HPDE6-E6E7 (cell line): ENCODE results near the gene DENND5B.

Experiments used
- DNase-seq: peaks from one replicate; pipeline ENCODE4 v3.0.0; 2011; ENCODE audit warnings: missing footprints; ENCODE audit errors: extremely low spot score

Gene DENND5B

DNA sequence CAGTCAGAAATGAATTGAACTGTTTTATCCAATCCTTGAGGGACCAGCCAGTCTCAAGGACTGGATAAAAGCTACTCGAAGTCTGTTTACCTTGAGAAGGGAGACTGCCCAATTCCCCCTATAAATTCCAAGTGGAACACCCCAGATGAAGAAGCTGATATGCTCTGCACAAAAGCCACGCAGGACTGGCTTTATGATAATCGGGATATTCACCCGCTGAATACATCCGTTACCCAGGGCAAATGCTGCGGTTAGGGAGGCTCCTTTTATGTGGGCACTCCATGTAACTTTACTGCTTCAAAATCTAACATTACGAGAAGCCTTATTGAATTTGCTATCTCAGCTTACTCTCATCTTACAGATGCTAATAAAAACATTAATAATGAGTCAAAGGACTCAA lies 119.1 kb downstream of the DENND5B start:
- DNase-seq = no peak

DNA sequence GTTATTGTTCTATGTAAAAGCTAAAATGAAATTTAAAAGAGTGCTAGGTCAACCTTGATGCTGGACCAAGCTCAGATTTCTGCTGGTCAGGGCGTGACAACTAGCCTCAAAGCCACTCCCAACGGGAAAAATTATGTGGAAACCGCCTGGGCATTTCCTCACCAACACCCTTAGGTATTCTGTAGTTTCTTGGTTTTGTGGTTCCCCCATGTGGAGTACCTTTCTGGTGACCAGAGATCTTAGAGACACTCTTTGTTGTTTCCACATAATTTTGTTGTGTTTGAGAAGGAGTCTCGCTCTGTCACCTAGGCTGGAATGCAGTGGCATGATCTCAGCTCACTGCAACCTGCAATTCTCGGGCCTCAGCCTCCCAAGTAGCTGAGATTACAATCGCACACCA lies 119.9 kb downstream of the DENND5B start:
- DNase-seq = no peak

DNA sequence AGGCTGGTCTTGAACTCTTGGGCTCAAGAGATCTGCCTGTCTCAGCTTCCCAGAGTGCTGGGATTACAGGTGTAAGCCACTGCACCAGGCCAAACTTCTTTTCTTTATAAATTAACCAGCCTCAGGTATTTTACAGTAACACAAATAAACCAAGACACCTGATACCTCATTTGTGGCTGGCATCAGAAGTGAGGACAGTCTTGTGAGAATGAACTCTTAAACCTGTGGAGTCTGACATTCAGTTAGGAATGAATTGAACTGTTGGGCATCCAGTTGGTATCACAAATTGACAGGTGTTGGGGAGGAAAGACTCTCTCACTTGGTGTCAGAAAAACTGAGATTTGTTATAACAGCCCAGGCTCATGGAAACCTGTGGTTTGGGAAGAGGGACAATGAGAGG lies 120.5 kb downstream of the DENND5B start:
- no peak for DNase-seq

DNA sequence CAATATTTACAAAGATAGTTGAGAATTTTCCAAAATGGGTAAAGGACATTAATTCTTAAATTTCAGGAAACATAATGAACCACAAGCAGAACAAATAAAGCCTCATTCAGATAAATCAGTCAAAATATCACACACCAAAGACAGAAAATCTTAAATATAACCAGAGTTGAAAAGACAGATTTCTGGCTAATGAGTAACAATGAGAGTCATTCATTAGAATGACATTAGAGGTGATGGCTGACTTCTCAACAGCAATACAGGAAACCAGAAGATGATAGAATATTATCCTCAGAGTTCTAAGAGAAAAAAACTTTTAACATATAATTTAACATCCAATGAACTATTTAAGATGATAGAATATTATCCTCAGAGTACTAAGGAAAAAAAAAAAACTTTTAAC lies 124.2 kb downstream of the DENND5B start:
- DNase-seq = no peak

DNA sequence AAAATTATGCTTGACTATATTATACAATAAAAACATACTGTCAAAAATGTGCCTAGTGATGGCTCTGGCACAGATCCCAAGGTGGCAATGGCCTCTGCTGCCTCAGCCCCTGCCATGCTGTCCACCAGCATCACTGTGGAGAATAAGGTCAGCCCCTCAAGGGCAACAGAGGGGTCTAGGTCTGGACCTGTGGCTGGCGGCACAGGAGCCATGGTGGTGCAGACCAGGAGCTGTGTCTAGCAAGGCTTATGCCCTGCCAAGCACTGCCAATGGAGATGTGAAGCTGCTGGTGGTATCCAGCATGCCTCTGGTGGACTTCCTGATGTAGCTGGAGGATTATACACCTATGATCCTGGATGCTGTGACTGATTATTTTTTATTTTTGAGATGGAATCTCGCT lies 125.9 kb downstream of the DENND5B start:
- DNase-seq = no peak

DNA sequence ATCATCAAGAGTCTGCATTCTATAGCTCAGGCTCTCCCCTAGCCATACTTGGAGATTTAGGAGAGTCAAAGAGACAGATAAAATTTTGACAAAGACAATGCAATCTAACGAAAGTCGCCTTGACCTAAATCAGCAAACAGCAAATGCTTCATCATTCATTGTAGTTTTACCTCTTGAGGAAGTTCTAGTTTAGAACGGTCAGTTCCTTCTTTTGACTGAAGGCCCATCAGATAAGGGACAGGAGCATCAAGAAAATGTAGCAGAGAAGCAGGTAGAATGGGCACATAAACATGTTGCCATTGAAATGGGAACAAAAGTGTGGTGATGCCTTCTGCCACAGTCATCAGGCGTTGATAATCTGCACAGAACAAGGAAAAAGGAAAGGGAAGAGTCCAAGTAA lies 130.9 kb downstream of the DENND5B start:
- no peak for DNase-seq

DNA sequence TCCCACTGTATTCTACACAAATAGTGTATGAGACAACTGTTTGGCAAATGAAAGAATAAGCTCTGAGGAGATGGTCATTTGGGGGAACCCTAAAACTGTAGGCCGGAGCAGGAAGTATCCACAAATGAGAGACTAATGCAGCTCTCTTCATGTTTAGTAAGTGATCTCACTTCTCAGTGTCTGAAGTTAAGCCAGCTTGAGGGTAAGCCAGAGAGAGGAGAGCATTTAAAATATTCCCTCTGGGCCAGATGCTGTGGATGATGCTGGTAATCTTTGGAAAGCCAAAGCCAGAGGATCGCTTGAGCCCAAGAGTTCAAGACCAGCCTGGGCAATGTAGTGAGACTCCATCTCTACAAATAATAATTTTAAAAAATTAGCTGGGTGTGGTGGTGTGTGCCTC lies 134.4 kb downstream of the DENND5B start:
- no peak for DNase-seq

DNA sequence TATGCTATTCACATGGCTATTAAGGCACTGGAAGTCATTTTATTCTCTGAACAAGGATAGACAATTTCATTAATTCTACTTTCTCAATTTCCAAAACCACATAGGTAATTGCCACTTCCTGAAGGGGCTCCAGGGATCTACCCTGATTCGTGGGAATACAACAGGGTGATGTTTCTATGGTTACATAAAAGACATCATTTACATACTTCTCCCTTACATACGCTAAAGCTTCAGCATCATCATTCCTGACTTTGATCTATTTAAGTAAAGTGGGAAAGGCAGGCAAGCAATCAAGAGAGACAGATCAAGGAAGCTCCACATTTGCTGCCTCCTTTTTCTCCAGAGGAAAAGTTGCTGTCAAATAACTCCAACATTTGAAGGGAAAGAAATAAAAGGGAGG lies 146.2 kb downstream of the DENND5B start:
- no peak for DNase-seq

DNA sequence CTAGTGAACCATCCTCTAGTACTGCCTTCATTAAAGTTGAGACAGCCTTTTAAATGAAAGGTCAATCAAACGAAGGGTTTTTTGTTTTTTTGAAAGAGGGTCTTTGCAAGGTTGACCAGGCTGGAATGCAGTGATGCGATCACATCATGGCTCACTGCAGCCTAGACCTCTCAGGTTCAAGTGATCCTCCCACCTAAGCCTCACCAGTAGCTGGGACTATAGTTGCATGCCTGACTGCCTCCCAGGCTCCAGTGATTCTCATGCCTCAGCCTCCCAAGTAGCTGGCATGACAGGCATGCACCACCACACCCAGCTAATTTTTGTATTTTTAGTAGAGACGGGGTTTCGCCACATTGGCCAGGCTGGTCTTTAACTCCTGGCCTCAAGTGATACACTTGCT lies 150.3 kb downstream of the DENND5B start:
- DNase-seq = no peak

DNA sequence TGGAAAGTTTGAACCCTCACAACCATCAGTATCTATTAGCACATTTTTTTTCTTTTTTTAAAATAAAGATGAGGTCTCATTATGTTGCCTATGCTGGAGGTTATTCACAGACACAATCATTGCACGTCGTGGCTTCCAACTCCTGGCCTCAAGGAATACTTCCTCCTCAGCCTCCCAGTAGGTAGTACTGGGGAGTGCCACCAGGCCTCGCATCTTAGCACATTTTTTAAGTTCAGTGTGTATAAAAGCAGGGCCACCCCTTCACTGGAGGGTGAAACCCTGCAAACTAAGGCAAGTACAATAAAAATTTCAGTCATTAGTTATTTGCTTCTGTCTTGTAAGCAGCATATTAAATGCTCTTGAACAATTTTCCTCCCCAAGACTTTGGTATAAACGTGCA lies 150.8 kb downstream of the DENND5B start:
- no peak for DNase-seq

DNA sequence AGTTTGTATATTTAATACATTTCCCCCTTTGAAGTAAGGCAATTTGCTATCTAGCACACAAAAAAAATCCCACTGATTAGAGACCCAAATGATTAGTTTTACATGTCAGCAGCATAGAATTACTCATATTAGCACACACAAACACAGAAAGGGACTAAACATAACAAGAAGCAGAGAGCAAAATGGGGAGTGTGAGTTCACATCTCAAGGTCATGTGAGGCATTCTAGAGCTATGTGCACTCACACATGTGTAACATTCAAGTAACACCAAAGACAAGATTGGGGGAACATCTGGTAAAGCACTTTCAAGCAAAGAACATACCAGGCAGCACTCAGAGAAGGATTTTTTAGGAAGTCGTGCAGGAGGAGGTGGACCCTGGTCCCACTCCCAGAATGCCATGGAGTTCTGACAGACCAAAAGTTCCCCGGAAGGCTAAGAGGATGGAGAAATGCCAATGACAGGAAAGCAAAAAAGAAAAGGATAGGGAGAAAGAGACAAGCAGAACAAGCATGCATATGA lies 159.2 kb downstream of the DENND5B start:
- no peak for DNase-seq

DNA sequence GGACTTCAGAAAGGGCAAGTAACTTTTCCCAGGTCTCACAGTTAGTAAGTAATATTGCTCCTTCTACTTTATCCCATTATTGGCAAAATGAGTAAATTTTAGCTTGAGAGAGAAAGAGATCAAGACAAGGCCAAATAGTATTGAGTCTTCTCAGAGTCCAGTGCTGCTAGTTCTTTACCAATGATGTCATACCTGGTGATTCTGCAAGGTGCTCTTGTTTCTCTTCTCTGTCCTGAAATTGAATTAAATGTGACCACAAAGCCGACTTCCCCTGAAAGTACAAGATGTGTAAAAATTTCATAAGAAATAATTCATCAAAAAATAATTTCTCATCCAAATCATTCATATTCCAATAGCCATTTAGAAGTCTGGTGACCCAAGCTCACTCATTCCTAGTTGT lies 167.5 kb downstream of the DENND5B start:
- no peak for DNase-seq

DNA sequence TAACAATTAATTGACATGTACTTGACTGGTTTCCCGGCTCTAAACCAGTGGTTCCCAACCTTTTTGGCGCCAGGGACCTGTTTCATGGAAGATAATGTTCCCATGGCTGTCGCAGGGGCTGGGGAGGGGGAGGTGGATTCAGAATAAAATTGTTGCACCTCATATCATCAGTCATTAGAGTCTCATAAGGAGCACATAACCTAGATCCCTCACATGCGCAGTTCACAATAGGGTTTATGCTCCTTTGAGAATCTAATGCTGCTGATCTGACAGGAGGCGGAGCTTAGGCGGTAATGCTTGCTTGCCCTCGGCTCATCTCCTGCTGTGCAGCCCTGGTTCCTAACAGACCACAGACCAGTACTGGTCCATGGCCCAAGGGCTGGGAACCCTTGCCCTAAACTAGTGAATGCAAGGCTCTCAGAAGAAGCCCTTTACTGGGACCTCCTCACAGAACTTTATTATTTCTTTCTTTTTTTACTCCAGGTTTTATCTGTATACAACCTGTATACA lies 178.6 kb downstream of the DENND5B start:
- no peak for DNase-seq

DNA sequence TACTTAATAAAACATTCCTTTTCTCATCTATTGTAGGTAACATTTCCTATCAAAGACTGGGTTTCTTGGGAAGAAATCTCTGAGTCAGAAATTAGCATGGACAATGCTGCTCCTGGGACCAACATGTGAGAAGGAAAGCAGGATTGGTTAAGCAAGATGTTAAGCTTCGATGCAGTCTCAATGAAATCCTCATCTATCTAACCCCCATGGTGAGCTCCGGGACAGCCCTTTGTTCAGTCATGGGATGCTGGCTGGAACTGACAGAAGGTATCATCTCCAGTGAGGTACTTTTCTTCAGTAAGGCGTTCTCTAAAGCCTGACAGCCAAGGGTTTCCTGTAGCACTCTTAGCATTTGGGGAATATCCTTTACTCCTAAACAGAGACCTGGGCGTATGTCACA lies 182.2 kb downstream of the DENND5B start:
- DNase-seq = no peak

DNA sequence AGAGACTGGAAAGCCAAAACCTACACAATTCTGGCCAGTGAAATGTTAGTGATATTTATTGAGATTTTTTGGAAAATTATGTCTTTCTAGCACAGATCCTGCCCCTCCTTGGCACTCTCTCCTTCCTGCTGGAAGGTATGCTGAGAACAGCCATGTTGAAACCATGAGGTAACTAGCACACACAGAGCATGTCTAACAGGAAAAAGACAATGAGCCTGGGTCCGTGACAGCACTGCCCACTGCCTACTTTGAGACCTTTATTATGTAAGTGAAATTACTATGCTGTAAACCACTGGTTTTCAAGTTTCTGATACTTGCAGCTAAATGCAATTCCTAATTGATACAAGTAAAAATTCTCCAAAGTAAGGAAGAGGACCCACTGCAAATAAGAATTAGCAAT lies 183.4 kb downstream of the DENND5B start:
- no peak for DNase-seq

DNA sequence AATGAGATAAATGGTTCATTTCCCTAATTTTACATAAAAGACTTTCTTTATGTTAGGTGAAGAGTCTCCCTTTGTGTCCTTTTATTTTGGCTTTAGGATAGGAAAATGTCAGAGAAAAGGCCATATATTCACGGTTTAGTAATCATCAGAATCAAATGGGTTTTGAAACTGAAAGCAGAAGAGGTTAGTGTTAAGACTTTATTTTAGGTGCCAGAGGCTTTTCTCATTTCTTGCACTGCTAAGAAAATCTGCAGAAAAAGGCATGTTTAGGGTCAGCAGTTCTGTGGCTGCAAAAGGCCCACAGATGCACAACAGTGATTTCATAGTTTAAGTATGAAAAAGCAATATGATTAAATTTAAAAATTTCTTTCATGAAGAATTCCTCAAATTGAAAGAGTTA lies 184.6 kb downstream of the DENND5B start:
- no peak for DNase-seq

DNA sequence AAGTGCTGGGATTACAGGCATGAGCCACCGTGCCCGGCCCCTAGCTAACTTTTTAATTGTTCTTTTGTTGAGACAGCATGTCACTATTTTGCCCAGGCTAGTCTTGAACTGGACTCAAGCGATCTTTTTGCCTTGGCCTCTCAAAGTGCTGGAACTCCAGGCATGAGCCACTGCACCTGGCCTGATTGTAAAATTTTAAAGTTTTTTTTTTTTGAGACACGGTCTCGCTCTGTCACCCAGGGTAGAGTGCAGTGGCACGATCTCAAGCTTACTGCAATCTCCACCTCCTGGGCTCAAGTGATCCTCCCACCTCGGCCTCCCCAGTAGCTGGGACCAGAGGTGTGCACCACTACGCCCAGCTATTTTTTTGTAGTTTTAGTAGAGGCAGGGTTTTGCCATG lies 185.9 kb downstream of the DENND5B start:
- no peak for DNase-seq

DNA sequence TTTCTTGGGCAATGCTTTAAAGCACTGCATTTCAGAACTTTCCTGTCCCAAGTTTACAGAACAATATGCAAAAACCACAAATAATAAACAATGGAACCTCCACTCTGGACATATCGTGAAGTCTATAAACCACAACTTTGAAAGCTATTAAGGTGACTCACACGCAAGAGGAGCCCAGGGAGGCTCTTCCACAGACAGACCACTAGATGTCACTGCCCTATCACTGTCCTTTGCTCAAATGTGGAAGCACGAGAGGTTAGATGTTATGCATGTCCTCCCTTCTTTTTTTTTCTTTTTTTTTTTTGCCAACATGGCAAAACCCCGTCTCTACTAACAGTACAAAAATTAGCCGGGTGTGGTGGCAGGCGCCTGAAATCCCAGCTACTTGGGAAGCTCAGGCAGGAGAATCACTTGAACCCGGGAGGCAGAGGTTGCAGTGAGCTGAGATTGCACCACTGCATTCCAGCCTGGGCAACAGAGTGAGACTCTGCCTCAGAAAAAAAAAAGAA lies 187.8 kb downstream of the DENND5B start:
- peak; percentile 66 for DNase-seq

DNA sequence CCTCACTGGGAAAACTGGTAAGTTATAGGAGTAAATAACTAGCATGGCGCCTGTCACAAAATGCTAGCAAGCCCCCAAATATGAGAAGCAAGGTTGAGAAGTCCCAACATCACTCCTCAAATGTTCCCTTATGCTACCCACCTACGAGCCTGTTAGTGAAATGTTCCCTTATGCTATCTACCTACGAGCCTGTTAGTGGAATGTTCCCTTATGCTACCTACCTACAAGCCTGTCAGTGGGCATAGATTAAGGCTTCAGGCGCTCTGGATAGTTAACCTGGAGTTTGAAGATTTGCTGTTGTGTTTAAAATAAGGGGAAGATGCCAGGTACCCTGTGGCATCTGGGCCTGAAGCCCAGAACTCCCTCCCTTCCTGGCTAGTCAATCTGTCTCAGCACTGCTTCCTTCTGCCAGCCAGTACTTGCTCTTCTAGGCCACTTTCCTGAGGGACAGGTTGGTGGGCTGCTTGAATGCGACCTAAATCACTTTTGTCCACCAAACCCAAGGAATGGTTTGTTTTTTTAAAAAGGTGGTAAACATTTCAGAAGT lies 197.9 kb downstream of the DENND5B start:
- no peak for DNase-seq

DNA sequence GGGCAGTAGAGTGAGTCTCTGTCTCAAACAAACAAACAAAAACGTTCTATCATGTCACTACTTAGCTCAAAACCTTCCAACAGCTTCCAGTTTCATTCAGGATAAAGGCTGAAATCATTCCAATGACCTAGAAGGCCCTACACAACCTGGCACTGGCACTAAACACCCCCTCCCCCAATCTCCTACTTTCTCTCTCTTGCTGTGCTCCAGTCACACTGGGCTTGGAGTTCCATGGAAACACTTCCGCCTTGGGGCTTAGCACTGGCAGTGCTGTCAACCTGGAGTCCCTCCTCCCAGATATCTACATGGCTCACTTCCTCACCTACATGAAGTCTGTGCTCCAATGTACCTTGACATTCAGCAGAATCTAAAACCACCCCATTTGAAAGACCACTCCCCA lies 199.9 kb downstream of the DENND5B start:
- DNase-seq = no peak

DNA sequence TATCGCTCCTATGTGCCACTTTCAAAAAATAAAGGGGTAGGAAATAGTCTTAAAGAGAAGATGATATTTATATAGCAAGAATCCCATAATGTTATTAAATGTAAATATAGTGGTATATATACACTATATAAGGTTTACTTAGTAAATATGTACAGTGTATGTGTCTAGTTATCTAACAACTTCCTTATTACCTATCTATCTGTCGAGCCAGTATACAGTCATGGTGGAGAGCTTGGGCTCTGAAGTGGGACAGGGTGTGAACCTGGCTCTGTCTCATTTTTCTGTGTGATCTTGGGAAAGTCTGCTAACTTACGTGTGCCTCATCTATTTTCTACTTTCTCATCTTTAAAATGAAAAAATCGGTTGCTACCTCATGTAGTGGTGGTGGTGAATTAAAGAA lies 202.2 kb downstream of the DENND5B start:
- DNase-seq = no peak

DNA sequence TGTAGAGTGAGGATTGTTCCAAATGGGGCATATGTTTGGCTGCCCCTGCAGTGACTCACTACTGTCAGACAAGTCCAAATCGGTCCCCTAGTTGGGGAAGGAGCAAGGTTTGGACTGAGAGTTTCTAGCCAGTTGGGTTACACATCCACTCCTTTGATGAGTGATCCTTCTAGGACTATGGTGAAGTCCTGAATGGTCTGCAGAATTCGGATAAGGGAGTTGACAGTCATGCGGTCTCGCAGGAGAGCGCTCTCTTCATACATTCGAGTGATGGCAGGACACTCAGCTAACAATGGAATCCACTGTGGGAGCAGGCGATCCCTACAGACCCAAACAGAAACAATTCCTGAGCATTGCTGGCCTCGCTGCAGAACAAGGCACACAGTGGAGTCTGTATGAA lies 203.5 kb downstream of the DENND5B start:
- no peak for DNase-seq

DNA sequence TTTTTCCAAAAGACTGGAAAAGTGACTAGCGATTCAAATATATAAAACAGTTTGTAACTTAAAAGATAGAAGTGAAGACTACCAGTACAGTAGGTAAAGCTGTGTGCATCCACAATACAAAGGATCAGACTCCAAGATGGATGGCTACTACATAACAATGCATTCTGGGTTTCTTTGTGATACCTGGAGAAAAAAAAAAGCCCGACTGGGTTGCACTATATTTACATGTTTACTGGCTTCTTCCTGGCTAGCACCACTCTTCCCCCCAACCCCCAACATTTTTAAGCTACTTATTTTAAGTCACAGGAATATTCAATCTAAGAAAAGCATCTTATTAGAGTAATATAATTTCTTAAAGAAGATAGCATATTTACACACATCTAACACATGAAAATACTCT lies 203.9 kb downstream of the DENND5B start:
- no peak for DNase-seq

DNA sequence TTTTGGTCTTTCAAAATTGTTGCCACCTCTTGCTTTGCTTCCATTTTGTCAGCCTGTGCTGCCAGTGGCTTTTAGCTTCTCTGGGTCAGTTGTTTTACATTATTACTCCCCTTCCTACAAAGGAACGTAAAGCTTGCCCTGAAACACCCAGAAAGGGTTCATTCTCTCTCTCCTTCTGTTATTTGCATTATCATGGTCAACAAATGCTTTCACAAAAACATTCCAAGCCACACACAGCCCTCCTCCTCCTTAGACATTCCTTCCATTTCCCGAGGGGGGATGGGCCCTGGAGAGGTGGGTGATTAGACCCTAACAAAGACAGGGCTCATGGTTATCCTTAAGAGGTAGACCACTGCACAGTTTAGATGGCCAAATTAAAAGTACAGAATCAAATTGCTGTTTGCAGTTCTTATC lies 204.6 kb downstream of the DENND5B start:
- DNase-seq = no peak
